Measurements from ENCODE around the gene GALR3.
A peak's percentile ranks its signal among the peaks of the same experiment; 100 is the strongest.

Gene GALR3

GRCh38 chr22:37824674-37825641, 1.8 kb downstream of the GALR3 start:
- DNase-seq = no peak

GRCh38 chr22:37827056-37827455, 3.9 kb downstream of the GALR3 start:
- no peak for DNase-seq

GRCh38 chr22:37830093-37830842, 7.1 kb downstream of the GALR3 start:
- no peak for DNase-seq

GRCh38 chr22:37831472-37831871, 8.3 kb downstream of the GALR3 start:
- no peak for DNase-seq

GRCh38 chr22:37832022-37832857, 9.1 kb downstream of the GALR3 start:
- no peak for DNase-seq

GRCh38 chr22:37842015-37842793, 19.0 kb downstream of the GALR3 start:
- no peak for DNase-seq

- peak; percentile 38 for DNase-seq
These were observed 20.5 kb downstream of the GALR3 start for GRCh38 chr22:37843741-37844089.

- no peak for DNase-seq
These were observed 21.7 kb downstream of the GALR3 start for GRCh38 chr22:37844904-37845329.

- no peak for DNase-seq
These were observed 23.3 kb downstream of the GALR3 start for GRCh38 chr22:37846433-37846832.

- no peak for DNase-seq
These were observed 25.5 kb downstream of the GALR3 start for GRCh38 chr22:37848587-37849088.

GRCh38 chr22:37849089-37849751, 26.0 kb downstream of the GALR3 start, which contains the start of gene EIF3L:
EIF3L (plus strand) TSS chr22:37849419; CDS start chr22:37849450, 31 bp downstream.
- peak; percentile 83 for DNase-seq

- DNase-seq = no peak
These were observed 27.6 kb downstream of the GALR3 start for GRCh38 chr22:37850801-37851200.

- DNase-seq = no peak
These were observed 29.2 kb downstream of the GALR3 start for GRCh38 chr22:37852418-37852817.

GRCh38 chr22:37854946-37855345, 31.8 kb downstream of the GALR3 start:
- DNase-seq = no peak

- no peak for DNase-seq
These were observed 32.3 kb downstream of the GALR3 start for GRCh38 chr22:37855462-37855861.

- DNase-seq = no peak
These were observed 37.7 kb downstream of the GALR3 start for GRCh38 chr22:37860796-37861421.

- DNase-seq = no peak
These were observed 39.6 kb downstream of the GALR3 start for GRCh38 chr22:37862570-37863325.

GRCh38 chr22:37865510-37865909, 42.3 kb downstream of the GALR3 start:
- DNase-seq = no peak

- DNase-seq = no peak
These were observed 47.1 kb downstream of the GALR3 start for GRCh38 chr22:37870273-37870672.
